HepG2 (cell line): Measurements from ENCODE around the gene LIPH. TPM values are rescaled to one million over a fixed set of nuclear protein-coding genes. Genes with fewer than 3 reads are reported as not detected.

Experiments used
- CENPT ChIP-seq: sonication (generic); formaldehyde crosslinking; IDR thresholded peaks from 2 replicates; pipeline ENCODE4 v1.8.0; 2022; ENCODE audit warnings: low read depth, mild to moderate bottlenecking, moderate library complexity, missing genetic modification reagents
- FUBP1 ChIP-seq: sonication (generic); formaldehyde crosslinking; IDR thresholded peaks from 2 replicates; pipeline ENCODE4 v1.5.1; 2020; ENCODE audit warnings: missing genetic modification reagents, mild to moderate bottlenecking, borderline replicate concordance
- HMGXB4 ChIP-seq, 2 experiments: sonication (generic) in 1 of 2; formaldehyde crosslinking in 1 of 2; IDR thresholded peaks; 2 replicates each; pipeline versions ENCODE4 v1.4.0 to v1.6.1; 2018 to 2020; ENCODE audit warnings: missing genetic modification reagents in 2 of 2, borderline replicate concordance in 1 of 2, low read depth in 1 of 2, mild to moderate bottlenecking in 1 of 2, missing biosample characterization in 1 of 2
- MEIS1 ChIP-seq: sonication (generic); formaldehyde crosslinking; IDR thresholded peaks from 2 replicates; pipeline ENCODE4 v1.9.0; 2021; ENCODE audit warnings: mild to moderate bottlenecking, missing genetic modification reagents, moderate library complexity, borderline replicate concordance
- MEIS2 ChIP-seq: sonication (generic); formaldehyde crosslinking; IDR thresholded peaks from 2 replicates; pipeline ENCODE4 v1.9.0; 2021; ENCODE audit warnings: mild to moderate bottlenecking, missing genetic modification reagents
- NCOA1 ChIP-seq: sonication (generic); formaldehyde crosslinking; IDR thresholded peaks from 2 replicates; pipeline ENCODE4 v1.9.0; 2021; ENCODE audit warnings: missing genetic modification reagents
- RCOR2 ChIP-seq: IDR thresholded peaks from 2 replicates; pipeline ENCODE4 v1.6.1; 2016; ENCODE audit warnings: missing biosample characterization, missing genetic modification reagents
- RNF2 ChIP-seq: fragments of 450-650 bp; conservative IDR thresholded peaks from 2 replicates; pipeline ENCODE4 v1.6.1; 2016; ENCODE audit warnings: low read depth
- RXRB ChIP-seq: IDR thresholded peaks from 2 replicates; pipeline ENCODE4 v1.6.1; 2016; ENCODE audit warnings: borderline replicate concordance, missing genetic modification reagents, missing compliant biosample characterization
- SIX4 ChIP-seq: sonication (generic); formaldehyde crosslinking; IDR thresholded peaks from 2 replicates; pipeline ENCODE4 v1.4.0; 2020; ENCODE audit warnings: missing genetic modification reagents
- SP5 ChIP-seq: IDR thresholded peaks from 2 replicates; pipeline ENCODE4 v1.6.1; 2016; ENCODE audit warnings: low read depth, borderline replicate concordance
- YY1 ChIP-seq: IDR thresholded peaks from 2 replicates; pipeline ENCODE4 v1.6.1; 2011; ENCODE audit warnings: low read length, low read depth, moderate library complexity, mild to moderate bottlenecking; ENCODE audit not compliant: insufficient read depth, insufficient replicate concordance
- ZFP1 ChIP-seq: IDR thresholded peaks from 2 replicates; pipeline ENCODE4 v1.6.1; 2016
- ZNF121 ChIP-seq: sonication (generic); formaldehyde crosslinking; IDR thresholded peaks from 2 replicates; pipeline ENCODE4 v1.5.0; 2020; ENCODE audit warnings: mild to moderate bottlenecking, missing genetic modification reagents
- ZNF362 ChIP-seq: sonication (generic); formaldehyde crosslinking; IDR thresholded peaks from 2 replicates; pipeline ENCODE4 v1.4.0; 2020; ENCODE audit warnings: missing genetic modification reagents, mild to moderate bottlenecking, borderline replicate concordance
- ZNF747 ChIP-seq: sonication (generic); formaldehyde crosslinking; IDR thresholded peaks from 2 replicates; pipeline ENCODE4 v1.8.1; 2023; ENCODE audit warnings: missing genetic modification reagents, mild to moderate bottlenecking, borderline replicate concordance
- ZNF775 ChIP-seq: sonication (generic); formaldehyde crosslinking; IDR thresholded peaks from 2 replicates; pipeline ENCODE4 v1.4.0; 2020; ENCODE audit warnings: missing genetic modification reagents, mild to moderate bottlenecking, moderate library complexity, borderline replicate concordance
- ZSCAN22 ChIP-seq: sonication (generic); formaldehyde crosslinking; IDR thresholded peaks from 2 replicates; pipeline ENCODE4 v1.4.0; 2020; ENCODE audit warnings: mild to moderate bottlenecking, missing genetic modification reagents
- polyA plus RNA-seq, 8 experiments: library from polyadenylated mRNA; depleted of rRNA in 3 of 8; stranded (reverse) in 7 of 8; unstranded in 1 of 8; fragments of >200 nt; fragmentation: Illumina TruSeq in 4 of 8; extraction: Trizol in 4 of 8; gene quantifications; 2 replicates each; pipeline versions ENCODE4 v1.2.1 to v1.2.3, GENCODE V29; 2011 to 2016; ENCODE audit warnings: low read depth in 4 of 8, missing spikeins in 1 of 8, mixed read lengths in 1 of 8; ENCODE audit not compliant: insufficient read depth in 1 of 8
- total RNA-seq, 5 experiments: library from RNA; depleted of rRNA; stranded (reverse); fragments of >200 nt; fragmentation: Illumina TruSeq; extraction: Trizol; gene quantifications; 2 replicates each; pipeline ENCODE4 v1.2.3, GENCODE V29; 2016; ENCODE audit warnings: low read depth in 1 of 5
- TF ChIP-seq, protein P1 (sequence below): conservative IDR thresholded peaks from 2 replicates; pipeline ENCODE4 v1.6.1; 2018; ENCODE audit warnings: missing genetic modification reagents
- TF ChIP-seq, protein P2 (sequence below): sonication (generic); formaldehyde crosslinking; IDR thresholded peaks from 2 replicates; pipeline ENCODE4 v1.5.1; 2020; ENCODE audit warnings: mild to moderate bottlenecking, moderate library complexity, missing genetic modification reagents

The LIPH gene
- total and polyA plus RNA-seq, 2 of the 13 experiments (the other 11 are each of a cell fraction or from before 2014, with no cell fraction given) = 0.09 to 0.34 TPM

- TF ChIP-seq ZNF362 (peak; percentile 18; the same call in 1 of the 2 replicates), NCOA1 (peak; percentile 57; the same call in 1 of the 2 replicates), RXRB (CRISPR knock-in tag) (peak; percentile 83), ZFP1 (CRISPR knock-in tag) (peak; percentile 53; the same call in 1 of the 2 replicates), ZNF775 (CRISPR knock-in tag) (no peak), RNF2 (peak; percentile 47; the same call in 1 of the 2 replicates), SP5 (CRISPR knock-in tag) (peak; percentile 72; the same call in 1 of the 2 replicates), FUBP1 (CRISPR knock-in tag) (peak; percentile 82; the same call in 1 of the 2 replicates), ZSCAN22 (CRISPR knock-in tag) (peak; percentile 84; the same call in 1 of the 2 replicates), YY1 (peak; percentile 89), ZNF747 (peak; percentile 86; the same call in 1 of the 2 replicates), RCOR2 (0 out of 2 replicates have a peak, but pooled peaks have one; percentile 22), HMGXB4 (CRISPR knock-in tag; IDR thresholded peaks at IDR 0.05; ENCODE audit: borderline replicate concordance in 1 of 2, low read depth in 1 of 2) (peak; percentile 96 to 97), SIX4 (CRISPR knock-in tag) (peak; percentile 48; the same call in 1 of the 2 replicates), CENPT (no peak), ZNF121 (peak; percentile 55; the same call in 1 of the 2 replicates), MEIS1 (CRISPR knock-in tag) (peak; percentile 51; the same call in 1 of the 2 replicates), MEIS2 (peak; percentile 81)
- TF ChIP-seq, protein P1, sequence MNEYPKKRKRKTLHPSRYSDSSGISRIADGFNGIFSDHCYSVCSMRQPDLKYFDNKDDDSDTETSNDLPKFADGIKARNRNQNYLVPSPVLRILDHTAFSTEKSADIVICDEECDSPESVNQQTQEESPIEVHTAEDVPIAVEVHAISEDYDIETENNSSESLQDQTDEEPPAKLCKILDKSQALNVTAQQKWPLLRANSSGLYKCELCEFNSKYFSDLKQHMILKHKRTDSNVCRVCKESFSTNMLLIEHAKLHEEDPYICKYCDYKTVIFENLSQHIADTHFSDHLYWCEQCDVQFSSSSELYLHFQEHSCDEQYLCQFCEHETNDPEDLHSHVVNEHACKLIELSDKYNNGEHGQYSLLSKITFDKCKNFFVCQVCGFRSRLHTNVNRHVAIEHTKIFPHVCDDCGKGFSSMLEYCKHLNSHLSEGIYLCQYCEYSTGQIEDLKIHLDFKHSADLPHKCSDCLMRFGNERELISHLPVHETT = peak; percentile 90; the same call in 1 of the 2 replicates
- TF ChIP-seq, protein P2, sequence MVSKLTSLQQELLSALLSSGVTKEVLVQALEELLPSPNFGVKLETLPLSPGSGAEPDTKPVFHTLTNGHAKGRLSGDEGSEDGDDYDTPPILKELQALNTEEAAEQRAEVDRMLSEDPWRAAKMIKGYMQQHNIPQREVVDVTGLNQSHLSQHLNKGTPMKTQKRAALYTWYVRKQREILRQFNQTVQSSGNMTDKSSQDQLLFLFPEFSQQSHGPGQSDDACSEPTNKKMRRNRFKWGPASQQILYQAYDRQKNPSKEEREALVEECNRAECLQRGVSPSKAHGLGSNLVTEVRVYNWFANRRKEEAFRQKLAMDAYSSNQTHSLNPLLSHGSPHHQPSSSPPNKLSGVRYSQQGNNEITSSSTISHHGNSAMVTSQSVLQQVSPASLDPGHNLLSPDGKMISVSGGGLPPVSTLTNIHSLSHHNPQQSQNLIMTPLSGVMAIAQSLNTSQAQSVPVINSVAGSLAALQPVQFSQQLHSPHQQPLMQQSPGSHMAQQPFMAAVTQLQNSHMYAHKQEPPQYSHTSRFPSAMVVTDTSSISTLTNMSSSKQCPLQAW = peak; percentile 95
Observed at GRCh38 chr3:185498503-185499396, 53.6 kb downstream of the LIPH start, which contains the start of gene TMEM41A (continued).
